NOMO-1 treated with dmso at 0.1 percent for 144 hours (cell line): Measurements from ENCODE around the gene DAG1.
A peak's percentile ranks its signal among the peaks of the same experiment; 100 is the strongest.
"Not testable (repeated sequence)": the region's sequence is repeated elsewhere in the genome, so short reads cannot be mapped to it uniquely, and the experiment has no call there.

Source experiments
- DNase-seq: peaks from one replicate; lab custom pipeline; 2025; ENCODE audit not compliant: unreplicated experiment; lab: John Stamatoyannopoulos, UW

The DAG1 gene

DNA sequence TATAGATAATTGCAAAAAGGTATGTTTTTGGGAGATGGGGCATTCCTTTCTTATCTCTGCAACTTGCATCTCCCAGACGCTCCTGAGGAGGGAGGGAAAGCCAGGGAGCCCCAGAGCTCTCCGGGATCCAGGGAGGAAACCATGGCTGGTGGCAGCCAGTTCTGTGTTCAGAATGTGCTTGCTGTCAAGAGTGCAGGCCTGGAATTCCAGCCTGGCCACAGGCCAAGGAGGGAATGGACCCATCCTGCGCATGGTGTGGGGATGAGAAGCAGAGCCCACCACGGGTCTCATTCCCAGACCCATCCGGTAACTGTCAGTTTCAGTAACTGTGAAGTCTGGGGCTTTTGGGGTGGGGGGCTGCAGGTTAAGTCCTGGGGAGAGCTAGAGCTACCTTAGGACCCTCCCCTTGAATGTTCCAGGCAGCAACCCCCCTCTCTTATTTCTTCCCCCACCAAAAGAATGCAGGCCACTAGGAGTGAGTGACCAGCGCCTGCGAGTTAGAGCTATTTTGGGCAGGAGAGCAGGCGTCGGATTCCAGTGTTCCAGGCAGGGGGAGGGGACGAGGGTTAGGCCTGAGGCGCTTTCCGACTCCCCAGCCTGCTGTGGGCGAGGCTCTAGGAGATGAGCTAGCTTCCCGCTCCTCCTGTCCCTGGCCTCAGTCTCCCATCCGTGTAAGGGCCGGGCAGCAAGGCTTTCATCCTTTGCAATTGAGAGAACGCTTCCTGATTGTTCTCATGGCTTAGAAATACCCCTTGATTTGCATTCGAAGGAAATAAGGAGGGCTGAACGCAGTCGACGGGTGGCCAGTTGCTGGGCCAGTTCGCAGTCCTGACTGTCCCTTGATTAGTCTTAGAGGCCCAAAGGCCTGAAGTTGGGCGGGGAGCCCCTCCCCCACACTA is 781 bp upstream of the DAG1 start:
- DNase-seq, result no peak

DNA sequence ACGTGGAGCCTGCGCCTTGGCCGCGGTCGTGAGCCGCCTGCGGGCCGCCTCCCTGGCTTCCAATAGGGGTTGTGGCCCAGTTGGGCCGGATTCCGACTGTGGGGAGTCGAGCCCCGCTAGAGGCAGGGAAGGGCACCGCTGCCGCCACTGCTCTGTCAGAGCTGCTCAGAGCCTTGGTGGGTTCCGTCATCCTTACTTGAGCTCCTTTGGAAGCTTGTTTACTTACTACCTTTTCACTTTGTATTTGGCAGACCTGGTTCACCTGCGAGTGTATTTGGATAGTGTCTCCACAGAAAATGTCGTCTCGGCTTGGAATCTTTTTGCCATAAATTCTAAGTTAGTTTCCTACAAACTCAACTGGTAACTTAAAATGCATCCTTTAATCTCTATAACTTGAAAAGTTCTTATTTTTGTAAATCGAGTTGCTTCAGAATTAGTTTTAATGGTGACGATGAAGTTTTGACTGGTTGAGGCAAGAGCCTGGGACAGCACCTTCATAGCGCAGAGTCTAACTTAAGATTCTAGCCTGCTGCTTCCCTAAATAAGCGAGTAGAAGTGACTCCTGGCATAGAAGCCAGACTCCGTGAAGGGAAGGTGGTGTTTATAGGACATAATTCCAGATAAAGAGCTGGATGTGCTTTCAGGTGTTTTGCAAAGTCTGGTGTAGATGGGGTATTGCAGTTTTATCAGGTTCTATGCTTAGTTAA is 800 bp downstream of the DAG1 start:
- DNase-seq, result no peak

DNA sequence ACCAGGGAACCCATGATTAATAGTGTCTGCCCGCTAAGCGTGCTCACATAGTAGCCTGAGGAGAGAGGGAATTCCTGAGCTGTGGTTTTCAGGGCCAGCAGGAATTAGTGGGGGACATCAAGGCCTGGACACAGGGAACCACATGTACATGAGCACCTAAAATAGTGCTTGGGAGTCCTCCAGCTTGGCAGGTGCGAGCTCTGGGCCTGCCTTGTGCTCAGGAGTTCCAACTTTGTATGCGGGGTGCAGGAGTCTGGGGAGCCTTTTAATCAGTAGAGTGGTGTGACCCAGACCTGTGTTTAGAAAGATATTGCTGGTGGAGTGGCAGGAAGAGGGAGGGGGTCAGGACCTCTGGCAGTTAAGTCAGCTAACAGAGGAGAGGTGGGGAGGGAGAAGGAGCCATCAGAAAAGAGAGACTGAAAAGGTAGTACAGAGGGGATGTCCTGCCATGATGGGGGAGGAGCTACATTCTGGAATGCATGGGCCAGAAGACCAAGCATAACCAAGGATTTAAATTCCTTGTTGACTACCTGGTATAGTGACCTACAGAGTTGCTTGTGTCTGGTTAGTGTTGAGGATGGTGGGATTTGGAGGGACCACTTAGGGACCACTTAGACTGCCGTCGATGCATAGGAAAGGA is 1.9 kb downstream of the DAG1 start:
- DNase-seq, result no peak

DNA sequence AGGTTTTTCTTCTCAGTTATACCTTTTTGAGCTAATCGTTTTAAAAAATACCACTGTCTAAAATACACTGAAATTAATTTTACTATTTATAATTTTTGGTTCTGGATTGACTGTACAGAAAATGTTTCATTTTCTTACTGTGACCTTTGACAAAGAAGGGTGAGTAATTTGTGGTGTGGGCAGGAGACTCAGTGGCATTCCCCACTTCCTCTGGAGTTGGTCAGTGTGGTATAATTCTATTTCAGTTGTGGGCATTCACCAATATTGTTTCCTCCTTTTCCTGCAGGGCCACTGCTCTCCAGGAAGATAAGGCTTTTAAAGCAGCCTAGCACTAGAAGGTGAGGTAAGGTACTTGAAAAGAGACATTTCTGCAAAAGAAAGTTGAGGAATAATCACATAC is 6.5 kb downstream of the DAG1 start:
- DNase-seq, result peak; percentile 34

DNA sequence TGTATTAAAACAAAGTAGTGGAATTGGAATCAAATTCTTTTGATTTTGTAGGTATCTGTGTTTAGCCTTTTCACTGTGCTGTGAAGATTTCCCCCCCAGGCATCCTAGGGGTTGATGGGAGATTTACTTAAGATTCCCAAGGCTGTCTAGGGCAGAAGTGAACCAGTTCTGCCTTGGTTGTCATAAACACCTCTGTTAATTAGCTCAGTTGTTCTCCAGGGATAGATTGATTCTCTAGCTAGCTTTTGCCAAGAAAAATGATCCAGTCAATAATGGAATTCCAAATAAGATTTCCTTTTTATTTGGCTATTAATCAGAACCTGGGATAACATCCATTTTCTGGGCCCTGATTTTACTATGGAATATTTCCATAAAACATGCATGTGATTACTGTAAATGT is 12.7 kb downstream of the DAG1 start:
- DNase-seq, result no peak

DNA sequence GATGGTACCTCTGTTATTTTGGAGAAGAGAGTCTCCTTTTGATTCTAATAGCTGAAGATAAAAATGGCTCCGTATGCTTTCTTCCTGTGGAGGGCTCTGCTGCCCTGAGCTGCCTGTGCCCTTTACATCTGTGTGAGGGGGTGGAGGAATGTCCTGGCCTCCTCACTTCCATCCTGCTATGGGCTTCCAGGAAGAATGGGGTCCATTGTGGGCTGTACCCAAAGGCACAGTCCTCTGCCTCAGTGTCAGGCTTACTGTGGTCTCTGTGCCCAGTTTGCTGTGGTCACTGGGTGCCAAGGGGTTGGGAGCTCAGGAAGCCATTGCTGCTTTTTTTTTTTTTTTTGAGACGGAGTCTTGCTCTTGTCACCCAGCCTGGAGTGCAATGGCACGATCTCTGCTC is 14.4 kb downstream of the DAG1 start:
- DNase-seq, result no peak

DNA sequence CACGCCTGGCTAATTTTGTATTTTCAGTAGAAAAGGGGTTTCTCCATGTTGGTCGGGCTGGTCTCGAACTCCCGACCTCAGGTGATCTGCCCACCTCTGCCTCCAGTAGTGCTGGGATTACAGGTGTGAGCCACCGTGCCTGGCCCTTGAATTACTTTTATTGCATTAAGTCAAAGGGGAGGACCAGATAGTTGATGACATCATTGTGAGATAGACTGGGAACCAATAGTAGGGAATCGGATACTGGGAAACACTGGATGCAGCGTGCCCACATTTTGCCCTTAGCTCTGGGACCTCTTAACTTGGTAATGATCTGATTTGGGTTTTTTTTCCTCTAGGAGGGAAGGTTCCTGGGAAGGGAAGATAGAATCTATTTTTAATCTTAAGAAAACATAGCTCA is 19.2 kb downstream of the DAG1 start:
- no peak for DNase-seq

DNA sequence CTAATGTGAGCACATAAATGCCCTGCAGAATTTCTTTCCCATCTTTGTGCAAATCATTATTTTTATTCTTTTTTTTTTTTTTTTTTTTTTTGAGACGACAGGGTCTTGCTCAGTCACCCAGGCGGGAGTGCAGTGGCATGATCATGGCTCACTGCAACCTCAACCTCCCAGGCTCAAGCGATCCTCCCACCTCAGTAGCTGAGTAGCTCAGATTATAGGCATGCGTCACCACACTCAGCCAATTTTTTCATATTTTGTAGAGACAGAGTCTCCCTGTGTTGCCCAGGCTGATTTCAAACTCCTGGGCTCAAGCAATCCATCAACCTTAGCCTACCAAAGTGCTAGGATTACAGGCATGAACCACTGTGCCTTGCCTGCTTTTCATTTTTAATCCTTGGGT is 22.9 kb downstream of the DAG1 start:
- no peak for DNase-seq

DNA sequence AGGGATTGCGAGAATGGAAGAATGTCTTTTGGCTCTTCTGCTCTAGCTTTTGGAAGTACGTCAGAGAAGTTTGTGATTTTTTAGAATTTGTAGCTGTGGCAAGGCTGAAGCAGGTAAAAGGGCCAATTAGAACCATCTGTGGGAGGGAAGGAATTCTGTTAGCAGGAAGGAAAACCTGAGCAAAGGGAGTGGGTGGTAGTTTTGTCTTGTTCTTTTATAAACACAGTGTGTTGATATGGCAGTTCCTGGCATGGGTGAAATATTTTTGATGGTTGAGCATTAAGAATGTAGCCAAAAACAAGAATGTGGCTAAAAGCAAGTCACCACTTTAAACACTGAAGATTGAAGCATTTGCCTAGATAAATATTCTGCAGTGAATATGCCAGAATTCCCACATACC is 23.8 kb downstream of the DAG1 start:
- DNase-seq, result no peak

DNA sequence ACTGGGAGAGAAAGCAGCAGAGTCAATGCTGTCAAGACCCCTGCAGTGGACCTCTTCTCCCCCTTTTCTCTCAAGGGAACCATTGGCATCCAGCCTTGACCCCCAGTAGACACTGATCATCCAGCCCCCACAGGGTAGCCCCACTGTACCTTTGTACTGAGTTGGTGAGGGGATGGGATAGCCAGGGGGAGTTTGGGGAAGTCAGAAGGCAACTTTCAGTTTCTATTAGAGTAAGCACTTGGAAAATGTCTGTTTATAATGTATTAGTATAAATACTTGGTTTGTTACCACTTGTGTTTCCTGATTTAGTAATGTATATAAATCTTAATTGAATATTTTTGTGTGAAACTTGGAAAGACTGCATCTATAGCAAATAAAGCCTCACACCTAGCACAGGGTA is 25.0 kb downstream of the DAG1 start:
- peak; percentile 1 for DNase-seq

DNA sequence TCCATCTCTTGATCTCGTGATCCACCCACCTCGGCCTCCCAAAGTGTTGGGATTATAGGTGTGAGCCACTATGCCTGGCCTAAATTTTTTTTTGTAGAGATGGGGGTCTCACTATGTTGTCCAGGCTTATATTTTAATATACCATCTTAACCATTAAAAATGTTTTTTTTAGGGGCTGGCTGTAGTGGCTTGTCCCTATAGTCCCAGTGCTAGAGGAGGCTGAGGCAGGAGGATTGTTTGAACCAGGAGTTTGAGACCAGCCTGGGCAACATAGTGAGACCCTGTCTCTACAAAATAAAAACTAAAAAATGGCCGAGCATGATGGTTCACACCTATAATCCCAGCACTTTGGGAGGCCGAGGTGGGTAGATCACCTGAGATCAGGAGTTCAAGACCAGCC is 26.8 kb downstream of the DAG1 start:
- not testable (repeated sequence) for DNase-seq

DNA sequence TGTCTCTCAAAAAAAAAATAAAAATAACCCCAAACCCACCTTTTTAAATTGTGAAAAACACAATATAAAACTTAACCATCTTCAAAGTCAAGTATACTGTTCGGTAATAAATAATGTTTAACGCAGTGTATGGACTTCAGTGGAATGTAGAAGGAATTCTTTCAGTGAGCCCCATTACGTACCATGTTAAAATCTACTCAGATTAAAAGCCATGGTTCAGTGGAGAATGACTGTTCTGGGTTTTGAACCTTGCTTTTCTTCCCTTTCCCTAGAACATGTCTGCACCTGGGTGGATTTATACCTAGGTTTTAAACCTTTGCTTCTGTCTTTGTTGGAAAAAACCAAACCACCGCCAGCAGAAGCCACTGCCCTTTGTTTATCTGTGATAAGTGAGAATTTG is 27.5 kb downstream of the DAG1 start:
- DNase-seq, result no peak

DNA sequence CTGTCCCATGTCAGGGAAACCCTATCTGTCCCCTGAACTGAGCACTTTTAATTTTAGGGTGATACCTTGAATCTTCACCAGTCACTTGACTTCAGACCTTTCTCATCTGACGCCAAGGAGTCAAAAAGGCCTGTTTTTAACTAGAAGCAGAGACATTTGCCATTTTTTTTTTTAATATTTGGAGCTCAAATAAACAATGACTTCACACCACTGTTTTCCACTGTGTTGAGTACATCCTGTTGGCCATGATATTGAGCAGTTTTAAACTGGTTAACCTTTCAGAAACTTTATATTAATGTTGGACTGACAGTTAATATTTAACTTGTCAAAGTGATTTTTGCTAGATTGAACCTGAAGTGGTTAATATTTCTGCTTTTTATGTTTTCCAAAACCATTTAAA is 28.2 kb downstream of the DAG1 start:
- DNase-seq, result no peak

DNA sequence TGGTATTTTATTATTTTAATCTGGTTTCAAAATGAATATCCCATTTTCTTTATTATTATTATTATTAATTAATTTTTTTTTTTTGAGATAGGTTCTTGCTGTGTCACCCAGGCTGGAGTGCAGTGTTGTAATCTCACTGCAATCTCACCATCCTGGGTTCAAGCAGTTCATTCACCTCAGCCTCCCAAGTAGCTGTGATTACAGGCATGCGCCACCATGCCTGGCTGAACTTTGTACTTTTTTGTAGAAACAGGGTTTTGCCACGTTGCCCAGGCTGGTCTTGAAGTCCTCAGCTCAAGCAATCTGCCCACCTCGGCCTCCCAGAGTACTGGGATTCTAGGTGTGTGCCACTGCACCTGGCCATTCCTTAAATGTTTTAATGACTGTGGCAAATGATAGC is 28.6 kb downstream of the DAG1 start:
- DNase-seq, result no peak

DNA sequence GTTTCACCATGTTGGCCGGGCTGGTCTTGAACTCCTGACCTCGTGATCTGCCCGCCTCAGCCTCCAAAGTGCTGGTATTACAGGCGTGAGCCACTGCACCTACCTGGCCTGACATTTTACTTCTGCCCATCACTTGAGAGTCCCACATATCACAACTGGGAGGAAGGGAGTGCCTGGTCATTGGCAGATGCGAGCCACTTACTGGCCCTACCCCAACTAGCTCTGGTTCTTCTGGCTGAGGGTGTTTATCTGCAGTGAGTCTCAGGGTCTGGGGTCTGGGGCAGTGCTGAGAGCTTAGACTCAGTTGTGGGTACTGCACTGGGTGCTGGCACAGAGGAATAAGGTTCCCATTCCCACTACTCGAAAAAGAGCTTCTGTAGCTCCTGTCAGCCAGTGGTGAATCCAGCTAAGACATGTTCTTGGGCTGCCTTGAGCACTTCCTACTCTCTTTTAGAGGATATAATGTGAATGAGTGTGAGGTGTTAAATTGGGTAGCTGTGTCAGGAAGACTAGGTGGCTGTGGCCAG is 30.2 kb downstream of the DAG1 start:
- no peak for DNase-seq

DNA sequence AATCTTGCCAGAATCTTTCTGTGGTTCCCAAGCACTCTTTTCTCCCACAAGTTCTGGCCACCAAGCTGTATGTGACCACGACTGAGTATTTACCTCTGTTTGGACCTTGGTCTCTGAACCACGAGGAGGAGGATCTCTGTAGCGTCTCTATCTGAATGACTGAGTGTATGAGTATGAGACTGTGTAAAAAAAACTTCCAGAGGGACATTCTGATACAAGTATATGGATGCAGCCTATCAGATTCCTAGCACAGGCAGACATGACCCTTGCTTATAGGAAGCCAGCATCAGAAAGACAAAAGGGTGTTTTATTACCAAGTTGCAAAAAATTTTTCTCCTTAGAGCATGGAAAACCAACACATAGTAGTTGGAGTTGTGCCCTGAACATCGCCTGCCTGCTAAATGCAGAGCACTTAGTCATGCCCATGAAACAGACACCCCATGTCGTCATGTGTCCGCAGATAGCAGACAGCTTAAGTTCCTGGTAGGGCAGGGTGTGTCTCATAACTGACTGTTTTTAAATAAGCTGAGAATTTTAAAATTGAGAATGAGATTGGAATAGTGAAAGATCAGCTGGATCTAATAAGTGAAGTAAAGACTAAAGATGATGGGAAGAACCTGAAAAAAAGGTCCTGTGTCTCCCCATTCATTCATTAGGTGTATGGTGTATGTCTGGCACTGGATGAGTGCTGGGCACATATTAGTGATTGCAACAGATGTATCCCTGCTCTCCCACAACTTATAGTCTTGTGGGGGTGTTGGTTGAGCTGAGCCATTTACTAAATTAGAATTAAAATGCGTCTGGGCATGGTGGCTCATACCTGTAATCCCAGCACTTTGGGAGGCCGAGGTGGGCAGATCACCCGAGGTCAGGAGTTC is 30.9 kb downstream of the DAG1 start:
- DNase-seq, result peak; percentile 65

DNA sequence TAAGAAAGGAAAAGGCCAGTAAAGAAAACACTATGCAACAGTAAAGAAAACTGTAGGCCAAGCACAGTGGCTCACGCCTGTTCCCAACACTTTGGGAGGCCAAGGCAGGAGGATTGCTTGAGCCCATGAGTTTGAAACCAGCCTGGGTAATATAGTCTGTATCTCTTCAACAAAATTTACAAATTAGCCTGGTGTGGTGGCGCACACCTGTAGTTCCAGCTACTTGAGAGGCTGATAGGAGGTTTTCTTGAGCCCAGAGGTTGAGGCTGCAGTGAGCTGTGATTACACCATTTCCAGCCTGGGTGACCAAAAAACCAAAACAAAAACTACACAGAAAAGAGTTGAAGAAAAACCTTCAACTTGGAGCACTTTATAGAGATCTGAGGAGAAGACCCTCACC is 31.8 kb downstream of the DAG1 start:
- no peak for DNase-seq

DNA sequence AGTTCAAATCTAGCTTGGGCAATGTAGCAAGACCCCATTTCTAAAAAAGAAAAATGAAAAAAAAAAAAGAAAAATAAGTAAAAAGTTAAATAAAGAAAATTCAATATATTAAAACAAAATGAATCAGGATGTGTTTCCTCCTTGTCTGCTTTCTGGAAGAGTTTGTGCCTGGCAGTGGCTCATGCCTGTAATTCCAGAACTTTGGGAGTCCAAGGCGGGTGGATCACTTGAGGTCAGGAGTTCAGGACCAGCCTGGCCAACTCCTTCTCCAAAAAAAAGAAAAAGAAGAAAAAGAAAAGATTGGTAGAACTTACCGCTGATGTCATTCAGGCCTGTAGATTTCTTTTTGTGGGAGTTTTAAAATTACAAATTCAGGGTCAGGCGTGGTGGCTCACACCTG is 36.8 kb downstream of the DAG1 start:
- DNase-seq, result no peak

DNA sequence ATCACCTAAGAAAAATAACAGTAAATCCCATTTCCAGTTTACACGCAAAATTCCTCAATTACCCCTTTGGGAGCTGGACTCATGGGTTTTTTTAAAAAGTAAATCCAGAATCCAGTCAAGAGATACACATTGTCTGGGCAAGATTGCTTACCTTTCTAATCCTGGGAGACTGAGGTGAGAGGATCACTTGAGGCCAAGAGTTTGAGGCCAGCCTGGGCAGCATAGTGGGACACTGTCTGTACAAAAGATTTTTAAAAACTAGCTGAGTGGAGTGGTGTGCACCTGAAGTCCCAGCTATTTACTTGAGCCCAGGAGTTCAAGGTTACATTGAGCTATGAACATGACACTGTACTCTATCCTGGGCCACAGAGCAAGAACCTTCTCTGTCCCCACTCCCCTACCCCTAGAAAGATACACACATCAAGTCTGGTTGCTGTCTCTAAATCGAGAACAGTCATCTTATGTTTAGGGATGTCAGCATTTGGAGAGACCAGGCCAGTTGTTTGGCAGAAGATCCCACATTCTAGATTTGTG is 39.0 kb downstream of the DAG1 start:
- DNase-seq, result no peak

DNA sequence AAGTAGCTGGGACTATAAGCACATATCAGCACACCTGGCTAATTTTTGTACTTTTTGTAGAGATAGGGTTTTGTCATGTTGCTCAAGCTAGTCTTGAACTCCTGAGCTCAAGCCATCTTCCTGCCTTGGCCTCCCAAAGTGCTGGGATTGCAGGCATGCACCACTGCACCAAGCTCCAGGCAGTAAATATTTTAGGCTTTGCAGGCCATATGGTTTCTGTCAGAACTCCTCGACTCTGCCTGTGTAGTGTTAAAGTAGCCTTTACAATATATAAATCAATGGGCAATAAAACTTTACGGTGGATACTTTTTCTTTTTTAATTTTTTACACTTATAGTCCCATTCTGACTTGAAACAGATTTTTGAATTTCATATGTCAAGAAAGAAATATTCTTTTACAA is 41.6 kb downstream of the DAG1 start:
- DNase-seq, result no peak
